Neural progenitor cell (in vitro differentiated cells): ENCODE measurements around the gene CDC14A.

Source experiments
- EZH2phosphoT487 ChIP-seq: fragments of 200-600 bp; sonication (generic); IDR thresholded peaks from 2 replicates; pipeline ENCODE4 v1.6.1; 2017; ENCODE audit warnings: antibody characterized with exemption
- TF ChIP-seq, protein P1 (sequence below): fragments of 200-600 bp; sonication (generic); IDR thresholded peaks from 2 replicates; pipeline ENCODE4 v1.5.1; 2017; ENCODE audit warnings: antibody characterized with exemption, mild to moderate bottlenecking

- TF ChIP-seq, protein P1, sequence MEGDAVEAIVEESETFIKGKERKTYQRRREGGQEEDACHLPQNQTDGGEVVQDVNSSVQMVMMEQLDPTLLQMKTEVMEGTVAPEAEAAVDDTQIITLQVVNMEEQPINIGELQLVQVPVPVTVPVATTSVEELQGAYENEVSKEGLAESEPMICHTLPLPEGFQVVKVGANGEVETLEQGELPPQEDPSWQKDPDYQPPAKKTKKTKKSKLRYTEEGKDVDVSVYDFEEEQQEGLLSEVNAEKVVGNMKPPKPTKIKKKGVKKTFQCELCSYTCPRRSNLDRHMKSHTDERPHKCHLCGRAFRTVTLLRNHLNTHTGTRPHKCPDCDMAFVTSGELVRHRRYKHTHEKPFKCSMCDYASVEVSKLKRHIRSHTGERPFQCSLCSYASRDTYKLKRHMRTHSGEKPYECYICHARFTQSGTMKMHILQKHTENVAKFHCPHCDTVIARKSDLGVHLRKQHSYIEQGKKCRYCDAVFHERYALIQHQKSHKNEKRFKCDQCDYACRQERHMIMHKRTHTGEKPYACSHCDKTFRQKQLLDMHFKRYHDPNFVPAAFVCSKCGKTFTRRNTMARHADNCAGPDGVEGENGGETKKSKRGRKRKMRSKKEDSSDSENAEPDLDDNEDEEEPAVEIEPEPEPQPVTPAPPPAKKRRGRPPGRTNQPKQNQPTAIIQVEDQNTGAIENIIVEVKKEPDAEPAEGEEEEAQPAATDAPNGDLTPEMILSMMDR = no peak
- TF ChIP-seq EZH2phosphoT487 = no peak
Measured at GRCh38 chr1:100346387-100346786, 5.9 kb upstream of the CDC14A start.
